IPS DF 6.9 (cell line): ENCODE measurements around the gene SDK1.

Experiments used
- DNase-seq: peaks from one replicate; pipeline ENCODE4 v3.0.0-alpha.2; 2013; ENCODE audit warnings: low read depth, low spot score
- H3K27ac ChIP-seq: one replicate; pipeline ENCODE4 v1.5.1; 2013; ENCODE audit warnings: low read length, control low read depth
- H3K27me3 ChIP-seq: 2 replicates; pipeline ENCODE4 v1.6.1; 2013; ENCODE audit warnings: mild to moderate bottlenecking, low read length; ENCODE audit not compliant: control insufficient read depth, insufficient read depth
- H3K36me3 ChIP-seq: 2 replicates; pipeline ENCODE4 v1.6.1; 2013; ENCODE audit warnings: low read length; ENCODE audit not compliant: control insufficient read depth, insufficient read depth
- H3K4me1 ChIP-seq: 2 replicates; pipeline ENCODE4 v1.6.1; 2013; ENCODE audit warnings: low read length; ENCODE audit not compliant: control insufficient read depth, insufficient read depth
- H3K4me3 ChIP-seq: 2 replicates; pipeline ENCODE4 v1.5.1; 2013; ENCODE audit warnings: mild to moderate bottlenecking, low read length
- H3K9me3 ChIP-seq: 2 replicates; pipeline ENCODE4 v1.6.1; 2013; ENCODE audit warnings: low read length, inconsistent platforms; ENCODE audit not compliant: control insufficient read depth, insufficient read depth
- WGBS: extraction: QIAGEN DNeasy Blood & Tissue Kit; methylation state at CpG from one replicate; pipeline ENCODE4 v1.1.7; 2013; ENCODE audit warnings: mixed read lengths, missing lambda C conversion rate; ENCODE audit not compliant: insufficient read length, insufficient coverage; 5-methylcytosine and 5-hydroxymethylcytosine counted together

Gene SDK1

DNA sequence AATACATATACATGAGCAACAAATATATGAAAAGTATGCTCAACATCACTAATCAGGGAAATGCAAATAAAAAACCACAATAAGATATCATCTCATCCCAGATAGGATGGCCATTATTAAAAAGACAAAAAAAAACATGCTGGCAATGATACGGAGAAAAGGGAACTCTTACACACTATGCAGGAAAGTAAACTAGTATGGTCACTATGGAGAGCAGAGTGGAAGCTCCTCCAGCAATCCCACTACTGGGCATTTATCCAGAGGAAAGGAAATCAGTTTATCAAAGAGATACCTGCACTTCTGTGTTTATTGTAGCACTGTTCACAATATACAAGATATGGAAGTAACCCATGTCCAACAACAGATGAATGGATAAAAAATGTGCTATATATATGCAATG lies 217.5 kb downstream of the SDK1 start:
- DNase-seq = no peak
- no peaks in the 10 kb centered on the region for H3K27me3 ChIP-seq
- no CpG with 5 or more reads among the region's 1 CpG for WGBS

DNA sequence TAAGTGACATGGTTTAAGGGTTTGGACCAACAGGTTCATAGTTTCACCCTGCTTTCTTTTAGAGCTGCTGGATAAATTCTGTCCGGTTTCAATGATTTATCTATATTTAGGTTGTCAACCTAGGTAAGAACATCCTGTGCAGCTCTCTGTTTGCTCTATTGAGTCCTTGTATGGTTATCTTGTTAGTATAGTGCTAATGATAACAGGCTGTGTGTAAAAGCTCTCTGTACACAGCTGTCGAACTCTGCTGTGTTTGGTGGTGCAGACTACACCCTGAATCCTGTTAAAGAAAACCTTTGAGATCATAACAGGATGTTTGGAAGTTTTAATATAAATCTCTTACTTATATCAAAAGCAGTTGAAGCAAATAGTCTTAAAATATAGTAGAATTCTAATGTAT lies 219.2 kb downstream of the SDK1 start:
- no CpG with 5 or more reads among the region's 2 CpGs for WGBS
- DNase-seq = no peak
- Histone ChIP-seq H3K4me3 (no peak overlapping the region), H3K4me1 (peaks cover 2% of the 10 kb centered on the region; the same call in 1 of the 2 replicates), H3K27ac (no peak overlapping the region), H3K27me3 (no peaks in the 10 kb centered on the region), H3K36me3 (no peaks in the 10 kb centered on the region), H3K9me3 (no peaks in the 10 kb centered on the region)

More for the DNA sequence above, 217.5 kb downstream of the SDK1 start:
- H3K36me3 ChIP-seq = no peaks in the 10 kb centered on the region
- no peak overlapping the region for H3K27ac ChIP-seq
- H3K9me3 ChIP-seq = no peaks in the 10 kb centered on the region
- H3K4me1 ChIP-seq = peaks cover 2% of the 10 kb centered on the region; the same call in 1 of the 2 replicates
- H3K4me3 ChIP-seq = no peak overlapping the region

DNA sequence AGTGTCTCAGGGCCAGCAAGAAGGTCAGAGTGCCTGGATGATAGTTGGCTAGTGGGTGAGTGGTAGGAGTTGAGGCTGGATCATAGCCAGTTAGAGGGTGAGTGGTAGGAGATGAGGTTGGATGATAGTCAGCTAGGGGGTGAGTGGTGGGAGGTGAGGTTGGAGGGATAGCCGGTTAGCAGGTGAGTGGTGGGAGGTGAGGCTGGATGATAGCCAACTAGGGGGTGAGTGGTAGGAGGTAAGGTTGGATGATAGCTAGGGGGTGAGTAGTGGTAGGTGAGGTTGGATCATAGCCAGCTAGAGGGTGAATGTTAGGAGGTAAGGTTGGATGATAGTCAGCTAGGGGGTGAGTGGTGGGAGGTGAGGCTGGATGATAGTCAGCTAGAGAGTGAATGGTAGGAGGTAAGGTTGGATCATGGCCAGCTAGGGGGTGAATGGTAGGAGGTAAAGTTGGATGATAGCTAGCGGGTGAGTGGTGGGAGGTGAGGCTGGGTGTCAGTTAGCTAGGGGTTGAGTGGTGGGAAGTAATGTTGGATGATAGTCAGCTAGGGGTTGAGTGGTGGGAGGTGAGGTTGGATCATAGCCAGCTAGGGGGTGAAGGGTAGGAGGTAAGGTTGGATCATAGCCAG lies 226.6 kb downstream of the SDK1 start:
- no peaks in the 10 kb centered on the region for H3K4me1 ChIP-seq
- no peaks in the 10 kb centered on the region for H3K36me3 ChIP-seq
- 100% methylated on average over 1 of the region's 2 CpGs for WGBS
- DNase-seq = no peak
- H3K27ac ChIP-seq = no peak overlapping the region
- no peaks in the 10 kb centered on the region for H3K27me3 ChIP-seq
- no peaks in the 10 kb centered on the region for H3K9me3 ChIP-seq
- H3K4me3 ChIP-seq = no peak overlapping the region

DNA sequence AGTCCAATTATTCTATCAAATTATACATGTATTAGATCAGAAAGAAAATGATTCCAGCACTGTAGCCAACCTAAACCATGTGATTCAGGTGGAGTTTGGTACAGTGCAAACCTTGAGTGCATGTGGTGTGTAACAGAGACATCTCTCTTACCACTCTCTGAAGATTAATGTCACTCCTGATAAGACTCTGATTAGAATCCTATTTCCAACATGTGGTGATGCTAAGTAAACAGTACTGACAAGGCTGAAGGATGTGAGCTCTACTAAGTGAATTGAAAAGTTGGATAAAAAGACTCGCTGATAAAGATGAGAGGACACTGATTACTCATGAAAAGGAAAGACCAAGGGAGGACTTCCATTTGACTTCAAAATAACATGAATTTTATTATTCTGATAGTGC lies 232.0 kb downstream of the SDK1 start:
- H3K36me3 ChIP-seq = no peaks in the 10 kb centered on the region
- no peaks in the 10 kb centered on the region for H3K4me1 ChIP-seq
- H3K27ac ChIP-seq = no peak overlapping the region
- no CpG with 5 or more reads among the region's 1 CpG for WGBS
- no peak overlapping the region for H3K4me3 ChIP-seq
- DNase-seq = no peak
- no peaks in the 10 kb centered on the region for H3K27me3 ChIP-seq
- H3K9me3 ChIP-seq = no peaks in the 10 kb centered on the region

DNA sequence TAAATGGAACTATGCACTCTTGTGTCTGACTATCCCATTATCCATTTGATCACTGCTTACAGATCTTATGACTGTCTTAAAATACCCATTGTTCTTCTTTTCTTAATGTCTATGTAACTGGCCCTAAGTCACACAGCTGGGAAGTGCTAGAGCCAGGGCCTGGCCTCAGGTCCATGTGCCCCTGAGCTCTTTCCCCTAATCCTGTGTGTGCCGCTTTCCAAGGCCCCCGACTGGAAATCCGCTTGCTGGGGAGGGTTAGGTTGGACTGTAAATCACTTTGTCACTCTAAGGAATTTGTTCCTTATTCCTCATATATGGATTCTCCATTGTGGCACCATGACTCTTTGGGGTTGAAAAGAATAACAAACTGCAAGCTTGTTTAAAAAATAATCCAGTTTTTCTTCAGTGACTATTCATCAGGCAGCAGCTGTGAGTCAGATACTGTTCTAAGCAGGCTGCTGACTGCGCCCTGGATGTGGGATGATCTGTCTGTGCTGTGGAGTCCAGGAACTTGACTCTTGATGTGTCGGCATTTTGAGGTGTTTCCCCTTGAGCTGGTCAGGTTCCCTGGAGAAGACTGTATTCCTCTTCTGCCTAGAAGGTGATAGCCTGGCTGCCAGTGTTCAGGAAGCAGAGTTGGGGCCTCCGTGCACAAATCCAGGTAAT lies 236.3 kb downstream of the SDK1 start:
- no CpG with 5 or more reads among the region's 6 CpGs for WGBS
- DNase-seq = no peak

DNA sequence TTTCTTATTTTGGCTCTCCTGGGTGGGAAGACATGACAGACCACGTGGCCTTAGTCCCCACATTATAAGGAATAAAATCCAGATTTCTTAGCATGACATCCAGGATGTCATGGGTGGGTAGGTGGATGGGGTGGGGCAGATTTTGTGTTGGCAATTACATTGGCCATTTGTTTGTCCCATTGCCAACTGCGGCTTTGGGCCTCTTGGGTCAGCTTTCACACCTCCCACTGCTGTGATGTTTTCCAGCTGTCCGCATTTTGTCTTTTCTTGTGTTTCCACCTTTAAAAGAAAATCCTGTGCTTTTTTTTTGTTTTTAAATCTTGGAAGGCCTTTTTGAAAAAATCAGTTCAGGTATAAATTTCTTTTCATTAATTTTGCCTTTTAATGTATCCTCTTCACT lies 237.0 kb downstream of the SDK1 start:
- no peak overlapping the region for H3K27ac ChIP-seq
- no peaks in the 10 kb centered on the region for H3K36me3 ChIP-seq
- H3K4me3 ChIP-seq = no peak overlapping the region
- H3K9me3 ChIP-seq = no peaks in the 10 kb centered on the region
- no peak for DNase-seq
- H3K4me1 ChIP-seq = no peaks in the 10 kb centered on the region
- no CpG with 5 or more reads among the region's 3 CpGs for WGBS
- no peaks in the 10 kb centered on the region for H3K27me3 ChIP-seq

More for the DNA sequence above, 236.3 kb downstream of the SDK1 start:
- H3K36me3 ChIP-seq = no peaks in the 10 kb centered on the region
- no peaks in the 10 kb centered on the region for H3K27me3 ChIP-seq
- H3K9me3 ChIP-seq = no peaks in the 10 kb centered on the region
- H3K4me1 ChIP-seq = no peaks in the 10 kb centered on the region
- H3K27ac ChIP-seq = no peak overlapping the region
- H3K4me3 ChIP-seq = no peak overlapping the region

DNA sequence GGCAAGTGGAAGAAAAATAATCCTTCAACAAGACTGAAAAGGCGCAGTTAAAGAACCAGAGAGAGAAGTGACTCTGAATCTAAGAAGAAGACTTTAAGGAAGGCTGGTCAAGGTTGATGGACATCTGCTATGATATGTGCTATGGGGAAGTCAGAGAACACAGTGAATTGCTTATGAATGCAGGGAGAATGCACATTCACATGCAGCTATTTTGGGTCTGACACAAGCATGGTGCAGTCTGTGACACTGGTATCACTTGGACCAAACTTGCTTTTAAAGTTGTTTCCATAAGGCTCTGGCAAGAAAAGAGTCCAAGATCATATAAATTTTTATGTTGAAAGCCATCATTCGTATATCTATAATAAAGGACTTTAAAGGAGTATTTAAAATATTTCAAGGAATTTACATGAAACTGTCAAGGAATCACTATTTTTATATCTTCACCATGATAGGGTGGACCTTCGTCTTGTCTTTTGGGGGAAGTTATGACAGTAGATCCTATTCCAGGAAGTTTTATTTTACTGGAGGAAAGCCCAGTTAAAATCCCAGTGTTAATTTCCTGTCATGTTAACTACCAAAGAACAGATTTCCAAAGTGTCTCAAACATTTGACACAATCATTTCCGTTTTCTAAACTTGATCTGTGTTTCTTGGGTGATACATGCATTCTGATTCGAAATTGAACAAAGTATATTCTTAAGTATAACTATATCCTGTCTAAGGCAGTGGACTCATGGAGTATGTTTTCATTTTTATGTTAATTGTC lies 239.6 kb downstream of the SDK1 start:
- Histone ChIP-seq H3K4me1 (no peaks in the 10 kb centered on the region), H3K27ac (no peak overlapping the region), H3K9me3 (no peaks in the 10 kb centered on the region), H3K27me3 (no peaks in the 10 kb centered on the region), H3K36me3 (no peaks in the 10 kb centered on the region), H3K4me3 (no peak overlapping the region)
- DNase-seq = no peak
- no CpG with 5 or more reads among the region's 5 CpGs for WGBS

DNA sequence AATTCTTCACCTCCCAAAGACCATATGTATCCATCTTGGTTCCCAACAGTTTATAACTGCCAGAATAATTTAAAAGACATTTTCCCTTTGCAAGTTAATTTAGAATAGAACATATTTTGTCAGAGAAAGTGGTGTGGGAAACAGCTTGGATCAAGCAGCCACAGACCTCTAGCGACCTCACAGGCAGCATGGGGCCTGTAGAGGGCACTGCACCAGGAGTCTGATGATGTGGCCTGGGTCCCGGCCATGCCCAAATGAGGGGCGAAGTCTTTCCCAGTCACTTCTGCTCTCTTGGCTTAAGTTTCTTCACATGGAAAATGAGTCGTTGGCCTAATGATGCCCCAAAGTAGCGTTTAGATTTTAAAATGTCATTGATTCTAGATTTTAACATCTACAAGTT lies 243.2 kb downstream of the SDK1 start:
- no peak for DNase-seq
- no CpG with 5 or more reads among the region's 5 CpGs for WGBS
- no peak overlapping the region for H3K4me3 ChIP-seq
- H3K36me3 ChIP-seq = no peaks in the 10 kb centered on the region
- no peak overlapping the region for H3K27ac ChIP-seq
- no peaks in the 10 kb centered on the region for H3K27me3 ChIP-seq
- H3K4me1 ChIP-seq = no peaks in the 10 kb centered on the region
- no peaks in the 10 kb centered on the region for H3K9me3 ChIP-seq

DNA sequence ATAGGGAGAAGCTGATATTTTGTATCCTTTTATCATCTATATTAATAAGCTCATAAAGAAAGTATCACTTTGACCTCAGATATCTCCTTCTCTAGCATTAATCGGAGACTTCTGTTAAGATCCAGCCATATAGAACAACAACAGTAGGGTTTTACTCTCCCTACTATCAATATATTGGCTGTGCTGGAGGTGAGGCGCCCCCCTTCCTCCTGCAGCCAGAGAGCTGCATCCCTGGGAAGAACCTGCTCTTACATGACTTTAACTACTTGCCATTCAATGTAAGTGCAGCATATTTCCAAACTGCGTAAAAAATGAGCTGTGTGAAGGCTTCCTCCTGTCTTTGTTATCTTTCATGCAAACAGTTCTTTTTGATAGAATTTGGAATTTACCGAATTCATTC lies 247.8 kb downstream of the SDK1 start:
- Histone ChIP-seq H3K4me3 (no peak overlapping the region), H3K27ac (no peak overlapping the region), H3K27me3 (no peaks in the 10 kb centered on the region), H3K4me1 (peaks cover 3% of the 10 kb centered on the region; the same call in 1 of the 2 replicates), H3K9me3 (no peaks in the 10 kb centered on the region), H3K36me3 (no peaks in the 10 kb centered on the region)
- DNase-seq = no peak
- no CpG with 5 or more reads among the region's 4 CpGs for WGBS

DNA sequence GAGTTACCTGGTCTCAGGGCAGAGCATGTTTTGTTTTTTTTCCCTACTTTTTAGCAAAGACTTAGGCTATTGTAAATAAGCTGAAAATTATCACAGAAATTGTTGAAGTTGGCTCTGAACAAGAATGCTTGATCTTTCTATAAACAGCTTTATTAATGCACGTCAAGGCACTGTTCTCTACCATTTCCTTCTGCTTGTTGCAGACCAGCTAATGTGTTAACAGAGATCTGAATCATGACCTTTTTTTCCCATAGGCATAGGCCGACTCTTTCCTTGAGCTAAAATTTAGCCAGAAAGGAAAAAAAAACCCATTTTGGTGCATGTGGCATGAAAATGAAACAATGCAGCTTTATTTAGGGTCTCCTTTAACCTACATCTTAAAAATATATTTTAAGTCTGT lies 248.5 kb downstream of the SDK1 start:
- Histone ChIP-seq H3K4me3 (no peak overlapping the region), H3K36me3 (no peaks in the 10 kb centered on the region), H3K27ac (no peak overlapping the region), H3K9me3 (no peaks in the 10 kb centered on the region), H3K27me3 (no peaks in the 10 kb centered on the region), H3K4me1 (peaks cover 3% of the 10 kb centered on the region; the same call in 1 of the 2 replicates)
- DNase-seq = no peak
- no CpG with 5 or more reads among the region's 2 CpGs for WGBS
